ENCODE measurements around the gene TMEM63A. TPM values are rescaled to one million over a fixed set of nuclear protein-coding genes. Genes with fewer than 3 reads are reported as not detected.

Gene TMEM63A
- total and polyA plus RNA-seq, 2 of the 13 experiments (the other 11 are each of a cell fraction or from before 2014, with no cell fraction given) = 23.9 to 53.3 TPM

DNA sequence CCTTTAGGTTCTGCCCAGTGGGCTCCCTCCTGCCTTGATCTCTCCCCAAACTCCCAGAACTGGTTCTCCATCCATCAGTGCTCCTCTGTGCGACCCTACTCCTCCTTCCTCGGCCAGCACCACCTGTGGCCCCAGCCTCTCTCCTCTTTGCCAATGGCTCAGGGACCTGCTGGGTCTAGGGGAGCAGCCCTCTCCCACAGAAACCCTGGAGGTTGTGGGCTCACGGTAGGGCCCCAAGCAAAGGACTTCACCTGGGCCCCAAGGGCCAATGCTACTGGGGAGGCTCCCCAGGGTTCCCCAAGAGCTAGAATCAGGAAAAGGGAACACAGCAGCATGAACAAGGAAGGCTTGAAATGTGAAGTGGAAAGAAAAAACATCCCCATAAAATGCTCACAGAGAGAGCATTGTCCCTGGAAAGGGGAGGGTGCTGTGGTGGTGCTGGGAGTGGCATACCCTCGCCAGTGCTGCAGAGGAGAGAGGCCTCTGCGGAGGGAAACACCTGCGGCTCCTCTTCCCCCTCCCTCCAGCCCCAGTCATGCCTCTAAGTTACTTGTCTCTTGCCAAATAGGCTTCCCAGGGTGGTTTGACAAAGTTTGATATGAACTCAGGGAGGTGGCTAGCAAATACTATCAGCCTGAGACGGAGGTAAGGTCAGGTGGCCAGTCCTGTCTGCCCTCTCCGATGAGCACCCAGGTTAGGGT lies 2.5 kb downstream of the TMEM63A start:
- H4K20me1 ChIP-seq (ENCODE audit: insufficient read depth, low read length) = peaks cover 20% of the 10 kb centered on the region
- peak; percentile 21 for DNase-seq (ENCODE audit: low spot score)
- ChIA-PET CTCF (ENCODE audit: low intra/inter-chr PET ratio, low total read pairs) (interaction anchor here (1.2 kb wide), 1 partner anchor 405 kb away, joined by 3 read pairs; no protein-coding TSS in a partner anchor), POLR2A (interaction anchor here (3.9 to 4.6 kb wide), 3 partner anchors 11 to 68 kb away, joined by 28 to 42 read pairs (median 29); partner anchors contain the start of genes EPHX1, LEFTY1 and PYCR2)
- in situ Hi-C loops (cut with HindIII; ENCODE audit: extremely low pct_ligation_motif_present, low pct_unique_long_range_greater_than_20kb) (no loop called here), intact Hi-C loops (cut with micrococcal nuclease; ENCODE audit: unreplicated experiment) (loop anchor here (5.0 to 10.0 kb wide), 3 partner anchors 33 to 95 kb away; partner anchors contain the start of gene PYCR2)
- H3K4me1 ChIP-seq (ENCODE audit: insufficient read depth, low read length) = peaks cover 55% of the 10 kb centered on the region
- peaks cover 37% of the 10 kb centered on the region for H3K79me2 ChIP-seq (ENCODE audit: insufficient read depth, low read length)
- no peak for ATAC-seq
- no peak for FAIRE-seq
- H2AFZ ChIP-seq (ENCODE audit: low read length) = no peak overlapping the region
- peak overlapping the region; percentile 80 for H3K27ac ChIP-seq (ENCODE audit: extremely low read length, insufficient read depth, low read length)
- H3K4me3 ChIP-seq (replicated peaks in 1 of 3; ENCODE audit: insufficient read depth in 1 of 3, low read depth in 2 of 3, low read length in 3 of 3) = peak overlapping the region in 1 of 3 experiments; percentile 93; a peak in 2 of 6 replicates
- BruUV-seq (replicated peaks) = no TSS peak
- H3K4me2 ChIP-seq (ENCODE audit: low read depth, low read length) = peak overlapping the region; percentile 100
- peaks cover 2 to 18% of the 10 kb centered on the region in 2 experiments; a peak in 4 of 5 replicates for H3K36me3 ChIP-seq (replicated peaks in 1 of 2; ENCODE audit: control insufficient read depth in 1 of 2, insufficient read depth in 2 of 2, low read length in 2 of 2)
- TF ChIP-seq YEATS4 (CRISPR knock-in tag; IDR thresholded peaks at IDR 0.05; ENCODE audit: borderline replicate concordance) (no peak), ZNF230 (CRISPR knock-in tag; IDR thresholded peaks at IDR 0.05) (0 out of 2 replicates have a peak, but pooled peaks have one; percentile 3)
- H3K9ac ChIP-seq (ENCODE audit: insufficient read depth, low read depth, low read length) = peak overlapping the region; percentile 88
- no peaks in the 10 kb centered on the region; a peak in 1 of 5 replicates for H3K27me3 ChIP-seq (ENCODE audit: control insufficient read depth in 1 of 2, insufficient read depth in 2 of 2, low read length in 2 of 2)
- no peaks in the 10 kb centered on the region for H3K9me3 ChIP-seq (ENCODE audit: low read length)
- 58% methylated on average over 5 of the region's 8 CpGs for WGBS (ENCODE audit: low lambda C conversion rate)

DNA sequence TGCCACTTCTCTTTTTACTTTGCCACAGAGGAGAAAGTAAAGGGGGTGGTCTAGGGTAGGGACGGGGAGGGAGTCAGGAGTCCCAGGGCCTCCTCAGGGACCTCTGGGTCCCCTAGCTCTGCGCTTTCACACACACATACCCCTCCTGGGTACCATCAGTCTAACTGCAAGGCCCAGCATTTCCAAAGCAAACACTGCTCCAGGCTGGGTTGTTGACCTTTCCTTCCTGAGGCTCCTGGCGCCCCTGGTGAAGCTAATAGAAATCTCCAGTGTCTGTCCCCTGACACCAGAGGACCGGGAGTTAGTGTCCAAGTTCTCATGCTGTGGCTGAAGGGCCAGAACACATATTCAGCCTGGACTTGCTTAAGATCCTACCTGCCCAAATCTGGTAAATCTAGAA lies 3.9 kb downstream of the TMEM63A start:
- Histone ChIP-seq H3K27ac (ENCODE audit: extremely low read length, insufficient read depth, low read length) (peak overlapping the region; percentile 6), H3K9ac (ENCODE audit: insufficient read depth, low read depth, low read length) (no peak overlapping the region), H3K4me2 (ENCODE audit: low read depth, low read length) (peak overlapping the region; percentile 100), H3K4me1 (ENCODE audit: insufficient read depth, low read length) (peaks cover 47% of the 10 kb centered on the region), H4K20me1 (ENCODE audit: insufficient read depth, low read length) (peaks cover 20% of the 10 kb centered on the region), H3K9me3 (ENCODE audit: low read length) (no peaks in the 10 kb centered on the region), H3K79me2 (ENCODE audit: insufficient read depth, low read length) (peaks cover 37% of the 10 kb centered on the region), H3K4me3 (replicated peaks in 1 of 3; ENCODE audit: insufficient read depth in 1 of 3, low read depth in 2 of 3, low read length in 3 of 3) (no peak overlapping the region), H3K27me3 (ENCODE audit: control insufficient read depth in 1 of 2, insufficient read depth in 2 of 2, low read length in 2 of 2) (no peaks in the 10 kb centered on the region; a peak in 1 of 5 replicates), H2AFZ (ENCODE audit: low read length) (no peak overlapping the region), H3K36me3 (replicated peaks in 1 of 2; ENCODE audit: control insufficient read depth in 1 of 2, insufficient read depth in 2 of 2, low read length in 2 of 2) (peaks cover 8 to 30% of the 10 kb centered on the region in 2 experiments)
- no TSS peak for BruUV-seq (replicated peaks)
- peak; percentile 33 for ATAC-seq
- intact Hi-C loops (cut with micrococcal nuclease; ENCODE audit: unreplicated experiment) = loop anchor here (5.0 kb wide), 1 partner anchor 34 kb away; no protein-coding TSS in a partner anchor
- POLR2A ChIA-PET = interaction anchor here (0.9 to 1.2 kb wide), 4 partner anchors 8 to 66 kb away, joined by 3 to 6 read pairs (median 4); partner anchors contain the start of gene PYCR2
- in situ Hi-C loops (cut with HindIII; ENCODE audit: extremely low pct_ligation_motif_present, low pct_unique_long_range_greater_than_20kb) = no loop called here
- CTCF ChIA-PET (ENCODE audit: low intra/inter-chr PET ratio, low total read pairs) = interaction anchor here (0.6 to 1.8 kb wide), 2 partner anchors 33 to 404 kb away, joined by 3 to 5 read pairs; no protein-coding TSS in a partner anchor
- FAIRE-seq = peak; percentile 83
- peak; percentile 55 for DNase-seq (ENCODE audit: low spot score)
- WGBS (ENCODE audit: low lambda C conversion rate) = 21% methylated on average over 4 of the region's 4 CpGs
- TF ChIP-seq KLF13 (CRISPR knock-in tag; IDR thresholded peaks at IDR 0.05) (no peak), ZFY (CRISPR knock-in tag; IDR thresholded peaks at IDR 0.05) (0 out of 2 replicates have a peak, but pooled peaks have one; percentile 17), MIXL1 (CRISPR knock-in tag; IDR thresholded peaks at IDR 0.05) (no peak), ZNF841 (CRISPR knock-in tag; IDR thresholded peaks at IDR 0.05; ENCODE audit: borderline replicate concordance) (no peak), KAT8 (CRISPR knock-in tag; IDR thresholded peaks at IDR 0.05) (0 out of 2 replicates have a peak, but pooled peaks have one; percentile 19), FOXA1 (IDR thresholded peaks at IDR 0.05) (no peak), FOXA1 (CRISPR knock-in tag; IDR thresholded peaks at IDR 0.05) (peak; percentile 85), FOXK1 (CRISPR knock-in tag; IDR thresholded peaks at IDR 0.05; ENCODE audit: borderline replicate concordance, low read depth) (0 out of 2 replicates have a peak, but pooled peaks have one; percentile 29), ZNF569 (CRISPR knock-in tag; IDR thresholded peaks at IDR 0.05; ENCODE audit: borderline replicate concordance) (no peak), ZNF10 (CRISPR knock-in tag; IDR thresholded peaks at IDR 0.05; ENCODE audit: borderline replicate concordance, low read depth) (no peak), ZNF747 (CRISPR knock-in tag; IDR thresholded peaks at IDR 0.05; ENCODE audit: borderline replicate concordance) (no peak)
- TF ChIP-seq, protein P1, sequence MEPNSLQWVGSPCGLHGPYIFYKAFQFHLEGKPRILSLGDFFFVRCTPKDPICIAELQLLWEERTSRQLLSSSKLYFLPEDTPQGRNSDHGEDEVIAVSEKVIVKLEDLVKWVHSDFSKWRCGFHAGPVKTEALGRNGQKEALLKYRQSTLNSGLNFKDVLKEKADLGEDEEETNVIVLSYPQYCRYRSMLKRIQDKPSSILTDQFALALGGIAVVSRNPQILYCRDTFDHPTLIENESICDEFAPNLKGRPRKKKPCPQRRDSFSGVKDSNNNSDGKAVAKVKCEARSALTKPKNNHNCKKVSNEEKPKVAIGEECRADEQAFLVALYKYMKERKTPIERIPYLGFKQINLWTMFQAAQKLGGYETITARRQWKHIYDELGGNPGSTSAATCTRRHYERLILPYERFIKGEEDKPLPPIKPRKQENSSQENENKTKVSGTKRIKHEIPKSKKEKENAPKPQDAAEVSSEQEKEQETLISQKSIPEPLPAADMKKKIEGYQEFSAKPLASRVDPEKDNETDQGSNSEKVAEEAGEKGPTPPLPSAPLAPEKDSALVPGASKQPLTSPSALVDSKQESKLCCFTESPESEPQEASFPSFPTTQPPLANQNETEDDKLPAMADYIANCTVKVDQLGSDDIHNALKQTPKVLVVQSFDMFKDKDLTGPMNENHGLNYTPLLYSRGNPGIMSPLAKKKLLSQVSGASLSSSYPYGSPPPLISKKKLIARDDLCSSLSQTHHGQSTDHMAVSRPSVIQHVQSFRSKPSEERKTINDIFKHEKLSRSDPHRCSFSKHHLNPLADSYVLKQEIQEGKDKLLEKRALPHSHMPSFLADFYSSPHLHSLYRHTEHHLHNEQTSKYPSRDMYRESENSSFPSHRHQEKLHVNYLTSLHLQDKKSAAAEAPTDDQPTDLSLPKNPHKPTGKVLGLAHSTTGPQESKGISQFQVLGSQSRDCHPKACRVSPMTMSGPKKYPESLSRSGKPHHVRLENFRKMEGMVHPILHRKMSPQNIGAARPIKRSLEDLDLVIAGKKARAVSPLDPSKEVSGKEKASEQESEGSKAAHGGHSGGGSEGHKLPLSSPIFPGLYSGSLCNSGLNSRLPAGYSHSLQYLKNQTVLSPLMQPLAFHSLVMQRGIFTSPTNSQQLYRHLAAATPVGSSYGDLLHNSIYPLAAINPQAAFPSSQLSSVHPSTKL (CRISPR knock-in tag; IDR thresholded peaks at IDR 0.05) = no peak

All from HepG2 (cell line).